Caco-2 (cell line): ENCODE measurements around the gene NIPAL3. TPM values are rescaled to one million over a fixed set of nuclear protein-coding genes. Genes with fewer than 3 reads are reported as not detected.

Experiments
- BruUV-seq: library from RNA; stranded (reverse); fragments of 400-500 nt; replicated peaks from 2 replicates; lab custom pipeline; 2021; lab: Mats Ljungman, UMichigan
- CTCF ChIA-PET: fragments of 300-600 bp; sonication (Branson Sonifier 250); formaldehyde crosslinking; loops from one replicate; lab custom pipeline; 2022; ENCODE audit warnings: antibody characterized with exemption; lab: Charles Lee
- POLR2A ChIA-PET: fragments of 300-600 bp; sonication (Branson Sonifier 250); formaldehyde crosslinking; loops from one replicate; lab custom pipeline; 2022; ENCODE audit warnings: antibody characterized with exemption; lab: Charles Lee
- DNase-seq, 2 experiments: peaks; one replicate each; pipeline versions ENCODE4 v3.0.0 to v3.0.0-alpha.2; 2020 to 2022
- H3K27me3 ChIP-seq: replicated peaks from 2 replicates; pipeline ENCODE4 v1.6.0; 2011; ENCODE audit warnings: low read length; ENCODE audit not compliant: control insufficient read depth, insufficient read depth
- H3K36me3 ChIP-seq: 2 replicates; pipeline ENCODE4 v1.5.1; 2011; ENCODE audit warnings: low read length; ENCODE audit not compliant: control insufficient read depth, insufficient read depth
- H3K4me1 ChIP-seq: fragments of 250-450 bp; sonication (Bioruptor Pico); 2 replicates; pipeline ENCODE4 v1.5.1; 2020; ENCODE audit warnings: mild to moderate bottlenecking
- H3K4me3 ChIP-seq: 2 replicates; pipeline ENCODE4 v1.5.1; 2011; ENCODE audit warnings: low read depth, mild to moderate bottlenecking, control low read depth, low read length
- H3K9me3 ChIP-seq: fragments of 250-450 bp; sonication (Bioruptor Pico); 2 replicates; pipeline ENCODE4 v1.5.1; 2020; ENCODE audit warnings: mild to moderate bottlenecking, moderate library complexity
- H3K27ac Mint-ChIP-seq: one replicate; pipeline ENCODE4 v1.8.0; 2022; ENCODE audit warnings: mixed read lengths; ENCODE audit not compliant: unreplicated experiment
- H3K27me3 Mint-ChIP-seq: one replicate; pipeline ENCODE4 v1.8.0; 2022; ENCODE audit warnings: mixed read lengths; ENCODE audit not compliant: insufficient read depth, unreplicated experiment
- H3K36me3 Mint-ChIP-seq: one replicate; pipeline ENCODE4 v1.8.0; 2022; ENCODE audit warnings: mild to moderate bottlenecking, mixed read lengths; ENCODE audit not compliant: insufficient read depth, unreplicated experiment
- H3K4me1 Mint-ChIP-seq: one replicate; pipeline ENCODE4 v1.8.0; 2022; ENCODE audit warnings: low read depth, mixed read lengths; ENCODE audit not compliant: unreplicated experiment
- H3K4me3 Mint-ChIP-seq: one replicate; pipeline ENCODE4 v1.8.0; 2022; ENCODE audit warnings: mild to moderate bottlenecking, moderate library complexity, mixed read lengths; ENCODE audit not compliant: unreplicated experiment
- H3K9me3 Mint-ChIP-seq: one replicate; pipeline ENCODE4 v1.8.0; 2022; ENCODE audit warnings: mixed read lengths; ENCODE audit not compliant: unreplicated experiment
- CTCF ChIP-seq, 2 experiments: fragments of 200-600 bp in 1 of 2; IDR thresholded peaks; 1 replicate in 1 of 2; 2 replicates in 1 of 2; pipeline versions ENCODE4 v1.5.1 to v1.8.0; 2011 to 2022; ENCODE audit warnings: antibody characterized with exemption in 1 of 2, control low read depth in 1 of 2, inconsistent platforms in 1 of 2, low read depth in 1 of 2, low read length in 1 of 2, mild to moderate bottlenecking in 1 of 2, moderate library complexity in 1 of 2; ENCODE audit not compliant: insufficient read depth in 1 of 2, severe bottlenecking in 1 of 2, unreplicated experiment in 1 of 2
- intact Hi-C: fragments of 100-400 bp; cut with micrococcal nuclease; formaldehyde crosslinking; loops from one replicate; pipeline ENCODE4 v1.10.0; 2022; ENCODE audit not compliant: unreplicated experiment
- total RNA-seq: library from RNA; stranded (reverse); gene quantifications from 2 replicates; pipeline ENCODE4 v1.2.3, GENCODE V29; 2022

Gene NIPAL3
- total RNA-seq, 1 experiment from 2014 or later = 9.2 TPM

GRCh38 chr1:24450857-24451397, 35.3 kb downstream of the NIPAL3 start:
- no peak overlapping the region for H3K4me3 Mint-ChIP-seq
- peaks cover 5% of the 10 kb centered on the region for H3K36me3 Mint-ChIP-seq
- Histone ChIP-seq H3K4me1 (no peaks in the 10 kb centered on the region), H3K9me3 (no peaks in the 10 kb centered on the region), H3K4me3 (no peak overlapping the region), H3K36me3 (no peaks in the 10 kb centered on the region), H3K27me3 (no peaks in the 10 kb centered on the region)
- ChIA-PET CTCF (no interaction called here), POLR2A (no interaction called here)
- DNase-seq = no peak
- intact Hi-C loops = no loop called here
- no peak overlapping the region for H3K27ac Mint-ChIP-seq
- BruUV-seq = no TSS peak
- H3K9me3 Mint-ChIP-seq = no peaks in the 10 kb centered on the region
- no peaks in the 10 kb centered on the region for H3K4me1 Mint-ChIP-seq
- no peaks in the 10 kb centered on the region for H3K27me3 Mint-ChIP-seq
- no peak for TF ChIP-seq CTCF (IDR thresholded peaks at IDR 0.05; ENCODE audit: insufficient read depth in 1 of 2, low read depth in 1 of 2, low read length in 1 of 2, severe bottlenecking in 1 of 2, unreplicated experiment in 1 of 2)

- no peak for DNase-seq
- Histone ChIP-seq H3K4me1 (no peaks in the 10 kb centered on the region), H3K27me3 (no peaks in the 10 kb centered on the region), H3K4me3 (no peak overlapping the region), H3K36me3 (no peaks in the 10 kb centered on the region), H3K9me3 (no peaks in the 10 kb centered on the region)
- ChIA-PET POLR2A (no interaction called here), CTCF (no interaction called here)
- H3K4me3 Mint-ChIP-seq = no peak overlapping the region
- peaks cover 5% of the 10 kb centered on the region for H3K36me3 Mint-ChIP-seq
- intact Hi-C loops = no loop called here
- H3K4me1 Mint-ChIP-seq = no peaks in the 10 kb centered on the region
- H3K27ac Mint-ChIP-seq = no peak overlapping the region
- no peak for TF ChIP-seq CTCF (IDR thresholded peaks at IDR 0.05; ENCODE audit: insufficient read depth in 1 of 2, low read depth in 1 of 2, low read length in 1 of 2, severe bottlenecking in 1 of 2, unreplicated experiment in 1 of 2)
- H3K27me3 Mint-ChIP-seq = no peaks in the 10 kb centered on the region
- BruUV-seq = no TSS peak
- no peaks in the 10 kb centered on the region for H3K9me3 Mint-ChIP-seq
Measured at GRCh38 chr1:24451746-24452145, 36.1 kb downstream of the NIPAL3 start.

GRCh38 chr1:24452922-24453485, 37.4 kb downstream of the NIPAL3 start:
- no peak overlapping the region for H3K4me3 Mint-ChIP-seq
- no peak for TF ChIP-seq CTCF (IDR thresholded peaks at IDR 0.05; ENCODE audit: insufficient read depth in 1 of 2, low read depth in 1 of 2, low read length in 1 of 2, severe bottlenecking in 1 of 2, unreplicated experiment in 1 of 2)
- DNase-seq = no peak
- no peaks in the 10 kb centered on the region for H3K9me3 ChIP-seq
- no peaks in the 10 kb centered on the region for H3K9me3 Mint-ChIP-seq
- H3K27ac Mint-ChIP-seq = no peak overlapping the region
- BruUV-seq = no TSS peak
- no peaks in the 10 kb centered on the region for H3K27me3 ChIP-seq
- intact Hi-C loops = no loop called here
- peaks cover 5% of the 10 kb centered on the region for H3K36me3 Mint-ChIP-seq
- H3K4me1 Mint-ChIP-seq = no peaks in the 10 kb centered on the region
- no peaks in the 10 kb centered on the region for H3K36me3 ChIP-seq
- ChIA-PET POLR2A (no interaction called here), CTCF (interaction anchor here (0.6 kb wide), 1 partner anchor 20 kb away, joined by 3 read pairs; no protein-coding TSS in a partner anchor)
- H3K4me3 ChIP-seq = no peak overlapping the region
- H3K27me3 Mint-ChIP-seq = no peaks in the 10 kb centered on the region
- H3K4me1 ChIP-seq = no peaks in the 10 kb centered on the region
